CD4-positive, alpha-beta T cell treated with Interleukin-6 for 4 hours (primary cell): ENCODE results near the gene TLE3.

Experiments
- DNase-seq: peaks from one replicate; pipeline ENCODE4 v3.0.0-alpha.2; 2020; ENCODE audit warnings: mixed read lengths

Gene TLE3

DNA sequence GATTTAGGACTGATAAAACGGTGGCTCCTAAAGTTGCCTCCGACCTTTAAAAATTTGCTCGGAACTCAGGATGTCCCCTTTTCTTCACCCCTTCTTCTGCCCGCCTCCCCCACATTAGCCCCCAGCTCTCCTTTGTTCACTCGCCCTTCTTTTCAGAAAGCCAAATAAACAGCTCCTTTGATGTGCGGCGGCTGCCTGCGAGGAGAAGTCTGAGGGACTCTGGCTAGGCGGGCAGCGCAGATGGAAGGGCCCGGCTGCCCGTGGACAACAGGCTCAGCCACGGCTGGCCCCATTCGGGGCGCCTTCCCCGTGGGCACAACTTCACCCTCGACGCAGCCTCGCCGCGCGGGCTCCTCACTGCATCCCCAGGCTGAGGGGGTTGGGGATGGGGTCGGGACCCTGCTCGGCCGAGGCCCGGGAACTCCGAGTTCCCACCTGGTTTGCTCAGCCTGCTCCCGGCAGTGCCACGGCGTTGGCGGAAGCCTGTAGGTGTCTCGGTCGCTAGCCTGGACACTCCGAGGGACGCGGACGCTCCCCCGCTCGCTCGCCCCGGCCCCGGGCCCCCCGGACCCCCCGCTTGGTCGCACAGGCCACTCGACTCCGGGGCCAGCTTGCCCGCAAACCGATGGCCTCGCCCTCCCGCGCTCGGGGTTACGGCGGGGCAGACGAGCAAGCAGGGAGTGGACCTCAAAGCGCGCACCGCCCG lies 897 bp upstream of the TLE3 start:
- peak; percentile 52 for DNase-seq

DNA sequence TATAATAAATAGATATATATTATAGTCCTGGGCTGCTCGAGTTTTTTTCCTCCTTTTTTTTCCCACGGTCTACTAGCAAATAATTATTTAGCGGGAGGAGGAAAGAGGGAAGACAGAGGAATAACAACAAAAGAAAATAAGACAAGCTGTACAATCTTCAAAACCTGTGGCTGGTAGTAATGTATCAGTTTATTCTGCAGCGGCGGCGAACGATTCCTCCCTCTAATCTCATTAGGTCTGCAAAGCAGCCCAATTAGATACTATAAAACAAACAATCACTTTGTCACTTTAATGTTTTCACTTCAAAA lies 390 bp upstream of the TLE3 start:
- peak; percentile 39 for DNase-seq

DNA sequence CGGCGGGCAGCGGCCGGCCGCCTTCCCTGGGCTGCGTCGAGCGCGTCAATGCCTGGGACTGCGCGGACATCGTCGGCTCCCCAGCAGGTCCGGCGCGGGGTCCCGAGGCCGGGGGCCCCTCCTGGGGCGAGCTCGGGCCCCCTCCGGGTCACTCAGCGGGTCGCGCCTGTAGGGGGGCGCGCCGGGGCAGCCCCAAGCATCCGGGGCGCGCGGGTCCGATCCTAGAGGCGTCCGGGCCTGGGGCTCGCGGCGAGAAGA lies 725 bp downstream of the TLE3 start:
- DNase-seq: no peak

DNA sequence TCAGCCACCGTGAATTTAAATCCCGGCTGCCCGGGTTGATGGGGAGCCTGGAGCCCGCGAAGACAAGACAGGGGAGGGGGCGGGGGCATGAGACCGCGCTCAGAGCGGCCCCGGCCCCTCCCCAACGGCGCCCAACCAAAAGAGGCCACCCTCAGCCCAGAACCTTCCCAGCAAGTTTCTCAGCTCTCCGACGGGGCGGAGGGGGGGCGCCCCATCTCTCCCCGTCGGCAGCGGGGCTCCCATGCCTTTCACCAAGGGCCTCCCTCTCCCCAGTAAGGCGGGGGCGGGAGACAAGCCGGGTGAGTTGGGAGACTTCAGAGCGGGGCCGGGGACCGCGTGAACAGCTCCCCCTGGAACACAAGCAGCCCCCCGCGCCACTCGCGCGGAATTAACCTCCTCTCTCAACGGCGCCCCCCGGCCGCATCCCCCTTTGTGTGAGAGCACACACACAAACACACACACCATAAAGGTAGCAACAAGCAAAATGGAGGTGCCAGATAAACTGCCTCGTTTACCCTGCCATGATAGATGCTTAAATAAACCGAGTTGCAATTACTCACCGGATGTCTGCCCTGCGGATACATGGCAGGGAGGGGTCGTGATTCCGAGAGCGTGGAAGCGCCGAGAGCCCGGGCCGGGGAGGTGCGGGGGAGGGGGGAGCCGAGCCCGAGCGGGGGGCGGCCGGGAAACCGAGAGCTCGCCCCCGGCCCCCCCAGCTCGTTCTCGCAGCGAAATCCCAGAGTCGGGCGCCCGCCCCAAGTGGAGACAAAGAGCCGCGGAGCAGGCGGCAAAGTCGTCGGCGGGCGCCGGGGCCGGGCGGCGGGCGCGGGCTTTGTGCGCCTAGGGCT lies 1.3 kb downstream of the TLE3 start:
- DNase-seq: peak; percentile 64

DNA sequence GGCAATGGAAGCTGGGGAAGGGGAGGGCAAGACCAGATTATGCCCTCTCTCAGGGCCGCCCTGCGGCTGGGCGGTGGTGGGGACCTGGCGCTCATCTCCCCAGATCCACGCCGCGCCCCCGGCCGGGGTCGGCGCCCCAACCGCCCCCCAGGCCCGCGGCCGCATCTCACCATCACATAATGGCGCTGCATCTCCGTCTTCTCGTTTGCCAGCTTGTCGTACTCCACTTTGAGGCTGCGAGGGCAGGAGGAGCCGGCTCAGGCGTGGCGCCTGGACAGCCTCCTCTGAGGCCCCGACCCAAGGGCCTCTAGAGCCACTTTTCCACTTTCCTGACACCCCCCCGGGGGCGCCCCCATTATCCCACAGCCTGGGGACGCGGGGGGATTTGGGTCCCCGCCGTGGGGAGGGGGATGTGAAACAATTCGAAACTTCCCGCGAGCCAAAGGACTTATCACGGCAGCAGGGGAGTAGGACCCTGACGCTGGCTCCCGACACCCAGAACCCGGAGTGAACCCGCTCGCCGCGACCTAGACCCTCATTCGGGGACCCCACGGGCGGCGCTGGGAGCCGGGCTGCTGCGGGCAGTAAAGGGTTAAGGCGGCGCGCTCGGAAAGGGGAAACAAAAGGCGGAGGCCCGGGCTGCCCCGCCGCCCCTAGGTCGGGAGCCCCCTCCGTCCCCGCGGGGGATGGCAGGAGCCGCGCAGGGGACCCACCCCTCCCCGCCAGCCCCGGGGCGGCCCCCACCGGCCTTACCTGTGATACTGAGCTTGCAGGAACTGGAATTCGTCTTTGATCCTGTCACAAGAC lies 2.1 kb downstream of the TLE3 start:
- peak; percentile 57 for DNase-seq

DNA sequence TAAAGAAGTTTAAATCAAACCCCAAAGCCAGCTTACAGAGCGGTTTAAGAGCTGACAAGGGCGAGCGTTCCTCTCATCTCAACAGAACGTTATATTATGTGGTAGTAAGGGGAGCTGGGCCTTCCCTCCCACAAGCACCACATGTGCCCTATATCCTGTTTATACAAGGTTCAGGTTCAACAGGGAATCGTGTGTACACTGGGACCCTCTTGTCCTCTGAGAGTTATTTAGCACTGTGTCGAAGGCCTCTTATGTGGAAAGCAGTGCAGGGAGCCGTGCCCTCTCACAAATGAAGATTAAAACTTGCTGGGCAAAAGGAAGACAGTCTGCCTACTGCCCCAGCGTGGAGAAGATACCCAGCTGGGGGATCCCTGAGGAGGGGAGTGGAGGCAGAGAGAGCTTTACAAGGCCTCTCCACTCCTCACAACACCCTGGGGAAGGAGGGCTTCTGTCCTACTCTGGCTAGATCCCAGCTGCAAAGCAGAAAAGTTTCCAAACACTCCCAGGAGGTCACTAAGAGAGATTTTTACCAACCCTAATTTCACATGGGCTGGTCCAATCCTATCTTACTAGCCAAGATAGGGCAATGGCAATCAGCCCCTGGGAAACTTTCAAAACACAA lies 2.9 kb downstream of the TLE3 start:
- peak; percentile 24 for DNase-seq

DNA sequence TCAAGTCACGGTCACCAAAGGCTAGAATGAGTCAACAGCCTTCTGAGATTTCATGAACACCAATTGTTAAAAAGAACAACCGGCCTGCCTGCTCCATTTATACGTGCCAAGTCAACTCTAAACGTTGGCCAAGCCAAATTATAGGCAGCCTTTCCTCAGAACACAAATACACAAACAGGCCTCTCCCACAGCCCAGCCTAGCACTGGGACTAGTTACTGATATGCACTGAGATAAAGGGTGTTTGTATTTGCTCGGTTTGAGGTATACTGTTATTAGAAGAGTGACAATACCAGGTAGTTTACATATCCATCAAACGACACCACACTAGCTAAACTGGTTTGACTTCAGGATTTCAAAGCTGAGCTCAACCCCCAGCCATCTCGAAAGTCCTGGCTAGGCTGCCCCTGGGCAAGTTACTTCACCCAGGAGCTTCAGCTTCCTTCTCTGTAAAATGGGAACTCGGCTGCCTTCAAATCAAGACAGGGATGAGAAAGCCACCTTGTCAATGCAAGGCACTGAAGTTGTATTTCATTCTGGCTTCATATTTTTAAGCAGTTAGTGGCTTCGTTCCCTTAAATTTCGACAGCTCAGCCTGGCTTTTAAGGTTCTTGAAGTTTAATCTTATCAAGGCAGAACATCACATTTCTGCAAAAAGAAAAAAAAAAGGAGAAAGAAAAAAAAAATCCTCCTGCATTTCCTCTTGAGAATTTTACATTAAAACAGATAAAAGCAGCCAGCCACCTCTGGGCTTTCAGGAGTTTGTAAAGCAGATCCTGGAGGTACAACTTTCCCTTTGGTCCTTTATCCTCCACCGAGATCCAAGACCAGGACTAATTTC lies 4.0 kb downstream of the TLE3 start:
- no peak for DNase-seq

DNA sequence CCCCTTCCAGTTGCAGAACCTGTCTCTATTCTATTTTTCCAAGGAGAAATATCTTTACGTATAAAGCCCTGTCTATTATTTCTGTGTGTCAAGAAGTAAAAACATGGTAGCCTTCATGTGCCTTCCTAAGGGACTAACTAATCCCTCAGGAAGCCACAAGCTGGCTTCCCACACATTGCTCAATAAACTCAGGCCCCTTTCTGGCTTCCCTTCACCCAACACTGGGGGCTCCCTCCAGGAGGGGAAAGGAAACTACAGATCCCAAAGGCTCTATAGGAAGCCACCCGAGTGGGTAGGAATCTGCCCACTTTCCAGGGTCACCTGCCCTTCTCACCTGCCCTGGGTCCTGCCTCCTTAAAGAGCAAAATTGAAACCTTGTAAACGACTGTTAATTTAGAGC lies 4.6 kb downstream of the TLE3 start:
- no peak for DNase-seq

DNA sequence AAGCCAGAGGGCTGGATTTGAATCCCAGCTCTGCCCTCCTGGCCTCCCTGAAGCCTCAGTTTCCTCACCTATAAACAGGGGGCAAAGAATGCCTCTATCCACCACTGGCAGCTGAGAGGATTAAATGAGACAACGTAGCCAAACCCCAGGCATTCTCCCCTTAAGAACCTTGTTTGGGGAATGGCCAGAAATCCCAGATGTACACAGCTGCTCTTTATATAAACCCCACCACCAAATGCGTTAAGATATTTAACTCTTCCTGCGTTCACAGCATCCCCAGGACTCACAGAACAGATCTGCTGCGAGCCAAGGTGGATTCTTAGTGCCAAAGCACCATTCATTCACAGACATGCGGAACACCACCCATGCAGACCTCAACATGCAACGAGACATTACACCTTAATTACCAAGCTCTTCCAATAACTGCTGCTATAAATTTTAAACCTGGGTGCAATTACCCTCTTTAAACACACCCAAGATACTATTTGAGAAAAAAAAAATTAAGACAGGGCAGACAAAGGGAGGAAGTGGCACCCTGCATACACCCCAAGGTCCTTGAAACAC lies 5.2 kb downstream of the TLE3 start:
- DNase-seq: no peak

DNA sequence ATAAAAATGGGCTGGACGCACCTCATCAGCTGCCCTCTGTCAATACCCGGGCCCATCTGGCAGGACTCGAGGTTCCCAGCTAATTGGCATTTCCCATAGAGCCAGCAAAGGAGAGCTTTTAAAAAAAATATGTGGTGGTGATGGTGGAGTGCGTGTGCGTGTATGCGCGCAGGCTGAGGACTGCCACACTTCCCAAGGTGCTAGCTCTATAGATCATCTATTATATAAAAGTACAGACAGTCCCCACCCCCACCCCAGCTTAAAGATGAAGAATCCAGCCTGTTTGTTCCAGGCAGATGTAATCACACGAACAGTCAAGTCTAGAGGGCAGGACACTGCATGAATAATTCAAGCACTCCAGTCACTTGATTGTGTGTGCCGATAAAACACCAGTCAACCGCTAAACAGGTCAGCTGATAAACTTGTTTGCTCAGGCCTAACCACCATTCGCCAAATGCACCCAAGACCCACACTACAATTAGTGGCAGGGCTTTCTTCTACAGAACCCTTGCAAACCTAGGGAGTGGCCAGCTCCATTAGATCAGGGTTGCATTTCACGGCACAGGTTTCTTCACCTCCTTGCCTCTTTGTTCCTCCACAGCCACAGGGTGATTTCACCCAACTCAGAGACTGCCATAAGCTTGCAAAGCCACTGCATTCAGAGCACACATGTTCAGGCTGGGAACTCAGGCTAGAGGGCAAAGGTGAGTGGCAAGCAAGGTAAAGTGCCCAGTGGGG lies 5.8 kb downstream of the TLE3 start:
- DNase-seq: peak; percentile 24

DNA sequence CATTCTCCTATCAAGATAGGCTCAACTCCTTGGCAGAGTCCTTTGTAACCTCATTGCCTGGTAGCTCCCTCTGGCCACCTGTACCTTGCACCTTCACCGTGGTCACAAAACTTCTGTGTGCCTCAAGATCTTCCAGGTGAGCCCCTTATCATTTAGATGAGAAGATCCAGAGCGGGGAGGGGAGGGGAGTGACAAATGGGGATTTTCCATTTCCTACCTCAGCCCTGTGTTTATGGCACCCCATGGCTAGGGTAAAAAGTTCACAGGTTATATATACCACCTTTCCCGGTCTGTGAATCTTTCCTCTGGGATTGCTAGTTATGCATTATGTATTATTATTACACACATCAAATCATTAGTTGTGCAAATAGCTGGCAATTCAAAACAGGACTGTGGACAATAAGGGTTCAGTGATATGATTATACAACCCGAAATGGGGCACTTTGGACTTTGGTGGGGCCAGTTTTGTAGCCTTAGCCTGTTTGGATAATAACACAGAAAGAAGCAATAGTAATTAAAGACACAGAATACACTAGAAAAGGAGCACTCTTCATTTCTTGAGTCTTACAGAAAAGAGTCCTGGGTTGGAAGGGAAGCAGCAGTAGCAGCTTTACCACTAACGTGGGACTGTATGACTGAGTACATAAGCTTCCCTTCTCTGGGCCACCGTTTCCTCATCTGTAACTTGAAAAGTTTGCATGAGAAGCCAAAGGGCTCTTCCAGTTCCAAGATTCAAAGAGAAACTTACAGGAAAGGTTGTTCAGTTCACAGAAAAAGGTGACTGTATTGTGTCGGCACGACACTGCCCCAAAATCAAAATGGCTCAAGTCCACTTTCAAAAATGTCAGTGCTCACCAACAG lies 7.1 kb downstream of the TLE3 start:
- no peak for DNase-seq

DNA sequence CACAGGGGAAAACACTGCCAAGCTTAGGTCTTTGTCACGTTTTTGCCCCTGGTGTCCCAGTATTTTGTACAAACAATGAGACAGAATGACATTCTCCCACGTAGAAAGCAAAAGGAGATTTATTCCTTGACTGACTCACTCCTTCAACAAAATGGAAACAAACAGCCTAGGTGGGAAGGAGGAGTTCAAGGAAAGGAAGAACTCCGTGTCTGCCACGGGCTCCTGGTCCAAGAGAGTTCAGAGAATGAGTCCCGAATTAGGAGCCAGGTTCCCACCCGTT lies 8.1 kb downstream of the TLE3 start:
- DNase-seq: no peak

DNA sequence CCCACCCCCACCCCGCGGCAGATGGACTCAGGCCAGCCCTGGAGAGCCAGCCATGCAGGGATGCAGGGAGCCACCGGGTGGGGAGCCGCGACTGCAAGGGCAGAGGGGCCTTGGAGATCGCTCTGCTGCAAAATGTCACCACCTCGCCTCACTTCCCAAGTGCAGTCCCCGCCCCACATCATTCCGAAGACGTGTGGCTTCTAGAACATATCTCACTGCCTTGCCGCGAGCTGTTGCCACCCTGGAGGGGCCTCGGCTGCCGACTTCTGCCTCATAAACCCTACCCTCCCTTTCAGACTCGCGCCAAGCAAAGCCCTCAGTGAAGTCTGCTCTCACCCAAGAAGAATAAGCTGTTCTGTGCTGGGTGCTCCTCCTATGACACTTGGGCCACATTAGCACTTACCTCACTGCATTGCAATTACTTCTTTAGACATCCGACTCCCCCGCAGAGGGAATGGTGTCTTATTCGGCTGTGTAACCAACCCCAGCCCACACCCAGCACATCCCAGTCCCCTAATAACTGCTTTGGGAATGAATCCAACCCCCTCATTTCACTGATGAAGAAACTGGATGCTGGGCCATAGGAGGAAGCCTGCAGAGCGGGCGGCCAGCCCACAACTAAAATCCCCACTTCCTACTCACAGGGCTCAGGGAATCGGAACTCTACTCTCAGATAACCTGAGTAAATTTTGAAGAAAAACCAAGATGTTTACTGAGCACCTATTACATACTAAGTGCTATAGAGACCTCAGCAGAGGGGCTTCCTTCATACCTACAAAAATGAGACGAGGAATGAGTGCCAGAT lies 8.6 kb downstream of the TLE3 start:
- DNase-seq: no peak

DNA sequence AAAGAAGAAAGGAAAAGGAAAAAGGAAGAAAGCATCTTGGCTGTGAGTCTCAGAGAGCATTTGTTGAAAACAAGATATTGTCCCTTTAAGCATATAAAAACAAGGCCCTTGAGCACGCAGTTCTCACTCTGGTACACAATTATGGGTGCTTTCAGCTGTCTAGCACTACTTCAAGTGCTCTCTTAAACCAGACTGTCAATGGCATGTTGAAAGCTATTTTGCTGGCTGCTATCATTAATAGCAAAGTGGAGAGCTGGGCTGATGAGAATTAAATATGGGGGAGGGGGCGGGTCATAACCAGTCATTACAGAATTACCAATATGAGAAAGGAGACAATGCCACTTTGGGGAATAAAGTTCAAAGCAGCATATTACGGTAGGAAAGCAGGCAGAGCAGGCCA lies 9.3 kb downstream of the TLE3 start:
- no peak for DNase-seq

DNA sequence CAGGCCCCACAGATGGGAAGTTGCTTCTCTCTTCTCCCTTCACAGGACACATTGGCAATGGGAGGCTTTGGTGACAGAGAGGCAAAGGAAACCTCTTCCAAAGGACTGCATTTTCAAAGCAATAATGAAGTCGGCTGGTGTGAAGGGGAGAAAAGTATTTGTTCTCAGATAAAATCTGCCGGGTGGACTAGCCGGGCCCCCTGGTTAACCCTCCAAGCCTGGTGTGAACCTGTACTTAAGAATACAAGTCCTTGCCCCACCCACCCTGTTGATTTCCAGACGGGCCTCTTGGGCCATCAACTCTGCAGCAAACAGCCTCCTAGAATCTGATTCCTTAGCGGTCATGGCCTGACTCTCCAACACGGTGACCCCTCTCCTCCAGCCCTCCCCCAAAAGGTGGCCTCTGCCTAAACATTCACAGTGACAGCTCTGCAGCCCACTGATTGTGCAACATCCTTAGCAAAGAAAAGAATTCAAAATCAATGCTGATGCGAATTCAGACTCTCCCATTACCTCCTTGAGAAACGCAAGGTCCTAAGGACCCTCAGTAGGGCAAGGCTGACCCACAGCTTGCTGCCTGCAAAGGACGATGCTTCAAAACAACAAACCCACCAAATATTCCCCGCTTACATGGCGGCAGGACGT lies 9.9 kb downstream of the TLE3 start:
- DNase-seq: no peak

DNA sequence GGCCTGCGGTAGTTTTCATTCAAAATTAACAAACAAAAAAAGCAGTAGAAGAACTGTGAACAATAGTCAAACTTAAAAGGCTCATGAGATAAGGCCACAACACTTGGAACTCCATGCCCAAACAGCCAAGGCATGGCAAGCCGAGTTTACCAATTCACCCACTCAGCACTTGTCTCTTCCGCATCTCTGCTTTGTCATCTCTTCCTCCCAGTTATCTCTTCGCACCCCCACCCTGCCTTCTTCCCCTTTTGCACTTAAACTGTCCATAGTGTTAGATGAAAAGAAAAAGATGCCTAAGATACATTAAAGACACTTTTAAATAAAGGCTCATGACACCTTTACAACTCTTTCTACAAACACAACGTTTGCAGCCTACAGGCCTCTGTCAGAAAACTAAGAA lies 11.1 kb downstream of the TLE3 start:
- no peak for DNase-seq

DNA sequence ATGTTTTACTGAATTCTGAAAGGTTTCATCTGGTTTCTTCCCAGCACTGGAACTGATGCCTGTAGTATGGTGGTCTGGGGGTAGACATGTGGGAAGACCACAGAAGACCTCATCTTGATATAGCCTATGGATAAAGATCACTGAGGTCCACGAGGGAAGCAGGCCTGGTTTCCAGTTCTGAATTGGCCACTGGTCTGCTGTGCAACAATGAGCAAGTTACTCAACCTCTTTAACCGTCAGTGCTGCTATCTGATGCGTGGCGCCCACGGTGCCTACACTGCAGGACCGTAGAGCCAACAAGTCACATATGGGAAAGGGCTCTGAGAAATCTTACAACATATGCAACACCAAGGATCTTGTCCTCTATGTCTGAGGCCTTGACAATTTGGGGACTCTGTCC lies 13.3 kb downstream of the TLE3 start:
- DNase-seq: no peak

DNA sequence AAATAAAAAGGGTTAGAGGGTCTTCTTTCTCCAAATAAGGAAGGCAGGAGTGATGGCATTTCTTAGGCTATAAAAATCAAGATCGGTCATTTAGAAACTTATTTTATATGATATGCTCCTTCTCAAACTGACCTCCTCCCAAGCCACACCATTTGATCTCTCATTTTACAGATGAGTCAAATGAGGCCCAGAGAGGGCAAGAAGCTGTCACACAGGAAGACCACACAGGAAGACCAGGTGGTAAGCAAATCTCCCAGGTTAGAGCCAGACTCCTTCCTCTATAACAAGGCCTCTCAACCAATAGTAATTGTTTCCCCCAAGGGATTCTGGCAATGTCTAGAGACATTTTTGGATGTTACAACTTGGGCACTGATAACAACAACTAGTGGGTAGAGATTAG lies 13.8 kb downstream of the TLE3 start:
- peak; percentile 23 for DNase-seq

DNA sequence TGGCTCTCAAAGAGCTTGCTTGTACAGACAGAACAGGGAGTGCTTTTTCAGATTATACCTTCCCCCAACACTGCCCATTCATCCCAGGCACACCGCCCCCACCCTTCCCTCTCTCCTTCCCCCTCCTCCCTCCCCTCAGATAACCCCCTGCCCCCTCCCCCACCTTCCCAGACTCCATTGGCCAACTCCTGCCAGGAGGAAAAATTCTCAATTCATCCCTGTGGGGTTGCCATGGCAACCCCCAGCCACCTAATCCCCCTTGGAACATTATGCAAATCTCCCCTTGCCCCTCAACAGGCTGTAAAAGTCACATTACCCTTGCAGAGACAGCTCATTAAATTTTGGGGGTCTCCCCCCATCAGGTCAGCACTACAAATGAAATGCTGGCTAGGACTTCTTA lies 14.3 kb downstream of the TLE3 start:
- no peak for DNase-seq
